ENCODE data around the gene SLC35F6.

Gene SLC35F6

GRCh38 chr2:26729311-26729710 is 34.8 kb upstream of the SLC35F6 start:
- no peak for TF ChIP-seq REST (IDR thresholded peaks at IDR 0.05; ENCODE audit: insufficient read depth in 1 of 2, low read depth in 2 of 2, low read length in 2 of 2)
- TF ChIP-seq FOXP2 (optimal IDR thresholded peaks at IDR 0.05; ENCODE audit: borderline replicate concordance, extremely low read depth, extremely low read length, insufficient read depth): no peak
- no peak for TF ChIP-seq TAF1 (IDR thresholded peaks at IDR 0.05; ENCODE audit: borderline replicate concordance, insufficient read depth, low read length)
- no peak for TF ChIP-seq SIN3A (IDR thresholded peaks at IDR 0.05; ENCODE audit: borderline replicate concordance, insufficient read depth, low read length)

GRCh38 chr2:26730549-26731344 is 33.3 kb upstream of the SLC35F6 start:
- no peak for TF ChIP-seq POLR2AphosphoS5 (IDR thresholded peaks at IDR 0.05; ENCODE audit: low read depth, low read length)
- TF ChIP-seq TAF1 (IDR thresholded peaks at IDR 0.05; ENCODE audit: borderline replicate concordance, insufficient read depth, low read length): no peak

GRCh38 chr2:26731714-26732113 is 32.4 kb upstream of the SLC35F6 start:
- TF ChIP-seq TAF1 (IDR thresholded peaks at IDR 0.05; ENCODE audit: borderline replicate concordance, insufficient read depth, low read length): no peak
- no peak for TF ChIP-seq REST (IDR thresholded peaks at IDR 0.05; ENCODE audit: insufficient read depth in 1 of 2, low read depth in 2 of 2, low read length in 2 of 2)

- TF ChIP-seq POLR2AphosphoS5 (IDR thresholded peaks at IDR 0.05; ENCODE audit: low read depth, low read length): no peak
- no peak for TF ChIP-seq SIN3A (IDR thresholded peaks at IDR 0.05; ENCODE audit: borderline replicate concordance, insufficient read depth, low read length)
- no peak for TF ChIP-seq REST (IDR thresholded peaks at IDR 0.05; ENCODE audit: insufficient read depth in 1 of 2, low read depth in 2 of 2, low read length in 2 of 2)
- no peak for TF ChIP-seq TAF1 (IDR thresholded peaks at IDR 0.05; ENCODE audit: borderline replicate concordance, insufficient read depth, low read length)
- no peak for TF ChIP-seq FOXP2 (optimal IDR thresholded peaks at IDR 0.05; ENCODE audit: borderline replicate concordance, extremely low read depth, extremely low read length, insufficient read depth)
Measured at GRCh38 chr2:26732446-26732845, 31.6 kb upstream of the SLC35F6 start.

GRCh38 chr2:26733413-26733812 is 30.7 kb upstream of the SLC35F6 start:
- no peak for TF ChIP-seq SIN3A (IDR thresholded peaks at IDR 0.05; ENCODE audit: borderline replicate concordance, insufficient read depth, low read length)
- TF ChIP-seq POLR2AphosphoS5 (IDR thresholded peaks at IDR 0.05; ENCODE audit: low read depth, low read length): no peak
- TF ChIP-seq REST (IDR thresholded peaks at IDR 0.05; ENCODE audit: insufficient read depth in 1 of 2, low read depth in 2 of 2, low read length in 2 of 2): no peak
- no peak for TF ChIP-seq TAF1 (IDR thresholded peaks at IDR 0.05; ENCODE audit: borderline replicate concordance, insufficient read depth, low read length)
- TF ChIP-seq FOXP2 (optimal IDR thresholded peaks at IDR 0.05; ENCODE audit: borderline replicate concordance, extremely low read depth, extremely low read length, insufficient read depth): no peak

Data from PFSK-1 (cell line).